Limb (tissue), 2 donors: ENCODE data around the gene TPCN2.
A peak's percentile ranks its signal among the peaks of the same experiment; 100 is the strongest.

Source experiments
- DNase-seq, 2 donors: peaks; one replicate each; pipeline ENCODE4 v3.0.0-alpha.2; 2016; ENCODE audit errors: extremely low spot score in 2 of 2

TPCN2 gene

GRCh38 chr11:69037074-69037473 is 11.7 kb upstream of the TPCN2 start:
- DNase-seq, result no peak

- DNase-seq, result no peak
These were observed 11.2 kb upstream of the TPCN2 start for GRCh38 chr11:69037544-69037943.

GRCh38 chr11:69039501-69039900 is 9.2 kb upstream of the TPCN2 start:
- DNase-seq, result no peak

- no peak for DNase-seq
These were observed 8.7 kb upstream of the TPCN2 start for GRCh38 chr11:69040051-69040450.

- no peak for DNase-seq
These were observed 8.0 kb upstream of the TPCN2 start for GRCh38 chr11:69040581-69041260.

GRCh38 chr11:69041516-69041915 is 7.2 kb upstream of the TPCN2 start:
- no peak for DNase-seq

- peak; percentile 28 to 70 for DNase-seq
These were observed 4.4 kb upstream of the TPCN2 start for GRCh38 chr11:69044111-69045013.

GRCh38 chr11:69048031-69048693 is 570 bp upstream of the TPCN2 start:
- no peak for DNase-seq

- DNase-seq, result no peak
These were observed 747 bp downstream of the TPCN2 start for GRCh38 chr11:69049490-69049867.

- DNase-seq, result no peak
These were observed 2.1 kb downstream of the TPCN2 start for GRCh38 chr11:69050592-69051380.

- DNase-seq, result no peak
These were observed 2.9 kb downstream of the TPCN2 start for GRCh38 chr11:69051381-69052342.

- no peak for DNase-seq
These were observed 3.8 kb downstream of the TPCN2 start for GRCh38 chr11:69052343-69053168.

GRCh38 chr11:69053169-69053477 is 4.4 kb downstream of the TPCN2 start:
- no peak for DNase-seq

GRCh38 chr11:69053546-69054396 is 5.0 kb downstream of the TPCN2 start:
- DNase-seq, result no peak

GRCh38 chr11:69054397-69055211 is 5.9 kb downstream of the TPCN2 start:
- no peak for DNase-seq

- no peak for DNase-seq
These were observed 6.5 kb downstream of the TPCN2 start for GRCh38 chr11:69055212-69055586.

- DNase-seq, result no peak
These were observed 7.1 kb downstream of the TPCN2 start for GRCh38 chr11:69055598-69056516.
